HUDEP-2 (cell line): Measurements from ENCODE around the gene DOCK2.
"Not testable (repeated sequence)": the region's sequence is repeated elsewhere in the genome, so short reads cannot be mapped to it uniquely, and the experiment has no call there.

Experiments
- DNase-seq, 76 experiments: peaks; one replicate each; lab custom pipeline; 2025; ENCODE audit not compliant: unreplicated experiment in 76 of 76; lab: John Stamatoyannopoulos, UW

Gene DOCK2

GRCh38 chr5:170070556-170071412 is 433.7 kb downstream of the DOCK2 start:
- DNase-seq = peak in 4 of 76 experiments; percentile 4 to 13 (median 8)

- no peak for DNase-seq
These were observed 434.7 kb downstream of the DOCK2 start for GRCh38 chr5:170071748-170072147.

GRCh38 chr5:170075696-170076095 is 438.6 kb downstream of the DOCK2 start:
- no peak for DNase-seq

- no peak for DNase-seq
These were observed 439.1 kb downstream of the DOCK2 start for GRCh38 chr5:170076211-170076610.

- no peak for DNase-seq
These were observed 439.7 kb downstream of the DOCK2 start for GRCh38 chr5:170076739-170077138.

GRCh38 chr5:170077526-170077925 is 440.5 kb downstream of the DOCK2 start:
- DNase-seq = no peak

- DNase-seq = no peak
These were observed 441.4 kb downstream of the DOCK2 start for GRCh38 chr5:170078458-170078857.

GRCh38 chr5:170078931-170079330 is 441.9 kb downstream of the DOCK2 start:
- no peak for DNase-seq

GRCh38 chr5:170080217-170080616 is 443.1 kb downstream of the DOCK2 start:
- DNase-seq = no peak

- DNase-seq = no peak
These were observed 443.8 kb downstream of the DOCK2 start for GRCh38 chr5:170080786-170081445.

GRCh38 chr5:170081616-170082015 is 444.5 kb downstream of the DOCK2 start:
- DNase-seq = no peak

- no peak for DNase-seq
These were observed 445.6 kb downstream of the DOCK2 start for GRCh38 chr5:170082701-170083100.

GRCh38 chr5:170087168-170087817 is 450.2 kb downstream of the DOCK2 start:
- DNase-seq = no peak

GRCh38 chr5:170092455-170093101 is 455.5 kb downstream of the DOCK2 start:
- no peak for DNase-seq

- DNase-seq = not testable (repeated sequence)
These were observed 457.3 kb downstream of the DOCK2 start for GRCh38 chr5:170094329-170094728.

GRCh38 chr5:170095646-170096045 is 458.6 kb downstream of the DOCK2 start:
- no peak for DNase-seq

GRCh38 chr5:170097934-170098333 is 460.9 kb downstream of the DOCK2 start:
- DNase-seq = no peak

GRCh38 chr5:170100066-170100943 is 463.2 kb downstream of the DOCK2 start:
- DNase-seq = peak in 56 of 76 experiments; percentile 3 to 69 (median 32)

GRCh38 chr5:170103447-170103846 is 466.4 kb downstream of the DOCK2 start:
- no peak for DNase-seq

GRCh38 chr5:170104299-170104698 is 467.2 kb downstream of the DOCK2 start:
- no peak for DNase-seq
